A375 (cell line): ENCODE data around the gene ID3. TPM values are rescaled to one million over a fixed set of nuclear protein-coding genes. Genes with fewer than 3 reads are reported as not detected.

Experiments used
- total RNA-seq: library from RNA; depleted of rRNA; stranded (reverse); fragments of >200 nt; shearing (Covaris generic); gene quantifications from 2 replicates; pipeline ENCODE4 v1.2.3, GENCODE V29; 2014; rRNA removed

The ID3 gene
- total RNA-seq, result 598 and 600 TPM in 2 replicates

DNA sequence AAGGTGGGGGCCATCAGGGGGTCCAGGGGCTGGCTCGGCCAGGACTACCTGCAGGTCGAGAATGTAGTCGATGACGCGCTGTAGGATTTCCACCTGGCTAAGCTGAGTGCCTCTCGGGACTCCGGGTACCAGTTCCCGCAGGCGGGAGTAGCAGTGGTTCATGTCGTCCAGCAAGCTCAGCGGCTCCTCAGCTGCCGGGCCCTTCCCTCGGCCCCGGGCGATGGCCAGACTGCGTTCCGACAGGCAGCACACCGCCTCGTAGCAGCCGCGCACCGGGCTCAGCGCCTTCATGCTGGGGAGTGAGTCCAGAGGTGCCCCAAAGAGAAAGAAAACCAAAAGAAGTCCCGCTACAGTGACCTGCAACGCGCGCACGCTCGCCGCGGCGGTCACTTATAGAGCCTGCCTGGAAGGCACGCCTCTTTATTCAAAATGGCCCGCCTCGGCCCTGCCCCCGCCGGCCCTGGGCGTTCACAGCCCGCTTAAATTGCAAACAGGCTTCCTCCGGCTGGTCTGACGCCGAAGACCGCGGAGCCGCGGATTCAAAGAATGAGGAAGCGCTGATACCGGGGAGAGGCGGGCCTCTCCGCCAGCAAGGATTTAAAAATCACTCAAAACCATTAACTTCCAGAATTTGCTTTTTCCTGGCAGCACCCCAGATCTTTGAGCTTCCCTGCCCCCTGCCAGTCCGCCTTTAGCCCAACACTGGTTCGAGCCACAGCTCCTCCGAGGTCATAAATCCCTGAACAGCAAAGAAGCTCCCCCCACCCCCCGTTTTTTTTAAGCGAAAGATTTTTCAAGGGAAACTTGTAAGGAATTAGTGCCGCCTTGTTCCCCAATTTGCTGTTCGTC lies at the start of gene ID3:
Gene ID3, minus strand, starts transcription at position 366 of the 849 bp plus-strand sequence. Its CDS starts 75 bp downstream, at position 291.

GRCh38 chr1:23530747-23531561 lies 28.3 kb downstream of the ID3 start, which contains the start of gene E2F2:
E2F2 (minus strand) TSS chr1:23531233; CDS start chr1:23530793, 440 bp downstream.

Other genes with a start within 250 kb of the ID3 start
- gene HNRNPR, start 215.2 kb downstream of the ID3 start, total RNA-seq, result 240 and 269 TPM in 2 replicates
- 5.2 and 7.5 TPM in 2 replicates for gene ZNF436, start 189.7 kb downstream of the ID3 start, total RNA-seq
- gene TCEA3, start 134.8 kb downstream of the ID3 start, total RNA-seq, result 1.4 and 2.1 TPM in 2 replicates
- gene ASAP3, start 75.3 kb downstream of the ID3 start, total RNA-seq, result 6.2 and 8.4 TPM in 2 replicates
- 8.0 and 9.4 TPM in 2 replicates for gene E2F2, start 28.3 kb downstream of the ID3 start, total RNA-seq
- 2,905 and 3,612 TPM in 2 replicates for gene RPL11, start 132.3 kb upstream of the ID3 start, total RNA-seq
- 66.5 and 70.1 TPM in 2 replicates for gene ELOA, start 184.0 kb upstream of the ID3 start, total RNA-seq
- 43.8 and 44.2 TPM in 2 replicates for gene PITHD1, start 218.9 kb upstream of the ID3 start, total RNA-seq
- 133 and 149 TPM in 2 replicates for gene LYPLA2, start 231.6 kb upstream of the ID3 start, total RNA-seq
- 194 and 218 TPM in 2 replicates for gene GALE, start 241.3 kb upstream of the ID3 start, total RNA-seq